GM19239 (cell line): ENCODE measurements around the gene KCNK5.

Experiments used
- DNase-seq: peaks from one replicate; pipeline ENCODE4 v3.0.0; 2011; ENCODE audit warnings: low spot score; ENCODE audit not compliant: insufficient read length
- FAIRE-seq: peaks from 2 replicates; lab custom pipeline; 2011; peaks lifted over from hg19 to GRCh38; lab: Jason Lieb, UNC

KCNK5 gene

GRCh38 chr6:39152262-39152661, 77.0 kb downstream of the KCNK5 start:
- no peak for FAIRE-seq
- no peak for DNase-seq

GRCh38 chr6:39151211-39151610, 78.1 kb downstream of the KCNK5 start:
- DNase-seq (no peak), FAIRE-seq (no peak)

DNA sequence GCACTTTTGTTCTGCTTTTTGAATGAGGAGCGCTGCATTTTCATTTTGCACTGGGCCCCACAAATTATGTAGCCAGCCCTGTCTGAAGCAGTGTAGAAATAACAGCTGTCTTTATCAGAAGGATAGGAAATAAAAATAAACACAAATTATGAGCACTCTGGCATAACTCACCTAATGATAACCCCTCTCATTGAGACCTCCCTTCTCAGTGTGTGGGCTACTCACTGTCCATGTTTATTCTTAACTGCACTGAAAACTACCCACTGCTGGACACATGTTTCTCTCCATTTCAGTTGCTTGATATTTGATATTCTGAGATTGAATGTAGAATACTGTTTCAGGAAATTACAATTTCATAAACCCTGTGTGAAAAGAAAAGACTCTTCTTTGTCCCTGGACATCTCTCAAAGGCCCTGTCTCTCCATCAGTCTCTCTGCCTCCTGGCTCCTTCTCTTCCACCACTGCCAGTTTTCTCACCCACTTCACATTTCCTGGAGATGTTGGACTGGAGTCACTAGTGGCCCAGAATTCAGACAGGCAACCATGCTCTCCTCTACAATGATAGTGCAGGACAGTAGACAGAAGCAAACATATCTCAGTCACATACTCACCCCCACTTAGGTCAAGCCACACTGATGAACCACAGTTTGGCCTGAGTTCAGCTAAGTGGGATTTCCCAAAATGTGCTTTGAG, 84.6 kb downstream of the KCNK5 start:
- FAIRE-seq, result no peak
- DNase-seq, result no peak

DNA sequence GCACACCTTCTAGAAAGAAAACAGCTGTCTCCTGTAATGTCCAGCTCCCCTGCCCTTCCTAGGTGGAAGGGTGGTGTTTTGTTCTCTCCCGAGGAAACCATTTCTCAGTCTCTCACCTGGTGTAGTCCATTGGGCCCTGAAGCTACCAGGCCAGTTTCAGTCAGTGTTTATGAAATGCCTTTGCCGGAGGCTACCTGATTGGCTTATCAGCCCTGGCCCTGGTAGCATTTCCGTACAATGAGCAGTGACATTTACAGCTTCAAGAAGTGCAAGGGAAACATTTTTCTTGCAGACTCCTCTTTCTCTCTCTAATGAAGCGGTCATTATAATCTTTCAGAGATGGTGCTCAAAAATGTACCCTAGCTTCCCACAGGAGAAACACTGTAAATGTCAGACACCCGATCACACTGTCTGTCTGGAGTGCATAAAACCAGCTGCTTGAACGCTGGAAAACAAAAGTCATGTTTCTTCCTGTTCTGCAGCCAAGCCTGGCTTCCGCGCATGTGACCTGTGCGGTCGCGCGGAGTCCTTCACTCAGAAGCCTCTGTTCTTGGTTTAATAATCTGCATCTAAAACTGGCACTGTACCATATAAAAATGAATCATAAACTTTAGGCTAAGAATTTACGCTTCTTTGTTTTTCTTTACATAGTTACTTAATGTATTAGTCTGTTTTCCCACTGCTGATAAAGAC, 85.9 kb downstream of the KCNK5 start:
- FAIRE-seq, result no peak

GRCh38 chr6:39140556-39141167, 88.6 kb downstream of the KCNK5 start:
- no peak for FAIRE-seq
- no peak for DNase-seq

More for the DNA sequence above, 85.9 kb downstream of the KCNK5 start:
- DNase-seq, result no peak
